NCI-H345 (cell line): Measurements from ENCODE around the gene SH2D7.

Experiments
- DNase-seq: peaks from one replicate; lab custom pipeline; 2025; lab: John Stamatoyannopoulos, UW

Gene SH2D7

GRCh38 chr15:78061963-78062427 is 30.4 kb upstream of the SH2D7 start:
- DNase-seq = peak; percentile 29

DNA sequence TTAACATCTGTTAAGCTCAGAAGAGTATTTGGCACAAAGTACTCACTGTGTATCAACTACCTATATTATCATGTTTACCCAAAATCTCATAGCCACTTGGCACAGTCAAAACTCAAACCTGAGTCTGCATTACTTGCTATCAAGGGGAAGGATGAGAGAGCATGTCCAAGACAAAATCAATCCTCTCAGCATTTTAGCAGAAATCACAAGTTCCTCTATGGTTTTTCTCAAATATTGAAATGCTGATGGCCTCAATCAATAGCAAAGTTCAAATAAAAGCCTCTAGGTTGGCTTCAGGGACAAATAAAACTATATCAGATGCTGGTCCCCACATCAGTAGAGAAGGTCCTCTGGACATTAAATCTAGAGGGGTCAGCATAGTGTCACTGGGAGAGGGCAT is 29.1 kb upstream of the SH2D7 start:
- DNase-seq = no peak

GRCh38 chr15:78063970-78064385 is 28.4 kb upstream of the SH2D7 start:
- no peak for DNase-seq

GRCh38 chr15:78064544-78064943 is 27.8 kb upstream of the SH2D7 start:
- DNase-seq = no peak

GRCh38 chr15:78065284-78065872 is 27.0 kb upstream of the SH2D7 start:
- DNase-seq = no peak

DNA sequence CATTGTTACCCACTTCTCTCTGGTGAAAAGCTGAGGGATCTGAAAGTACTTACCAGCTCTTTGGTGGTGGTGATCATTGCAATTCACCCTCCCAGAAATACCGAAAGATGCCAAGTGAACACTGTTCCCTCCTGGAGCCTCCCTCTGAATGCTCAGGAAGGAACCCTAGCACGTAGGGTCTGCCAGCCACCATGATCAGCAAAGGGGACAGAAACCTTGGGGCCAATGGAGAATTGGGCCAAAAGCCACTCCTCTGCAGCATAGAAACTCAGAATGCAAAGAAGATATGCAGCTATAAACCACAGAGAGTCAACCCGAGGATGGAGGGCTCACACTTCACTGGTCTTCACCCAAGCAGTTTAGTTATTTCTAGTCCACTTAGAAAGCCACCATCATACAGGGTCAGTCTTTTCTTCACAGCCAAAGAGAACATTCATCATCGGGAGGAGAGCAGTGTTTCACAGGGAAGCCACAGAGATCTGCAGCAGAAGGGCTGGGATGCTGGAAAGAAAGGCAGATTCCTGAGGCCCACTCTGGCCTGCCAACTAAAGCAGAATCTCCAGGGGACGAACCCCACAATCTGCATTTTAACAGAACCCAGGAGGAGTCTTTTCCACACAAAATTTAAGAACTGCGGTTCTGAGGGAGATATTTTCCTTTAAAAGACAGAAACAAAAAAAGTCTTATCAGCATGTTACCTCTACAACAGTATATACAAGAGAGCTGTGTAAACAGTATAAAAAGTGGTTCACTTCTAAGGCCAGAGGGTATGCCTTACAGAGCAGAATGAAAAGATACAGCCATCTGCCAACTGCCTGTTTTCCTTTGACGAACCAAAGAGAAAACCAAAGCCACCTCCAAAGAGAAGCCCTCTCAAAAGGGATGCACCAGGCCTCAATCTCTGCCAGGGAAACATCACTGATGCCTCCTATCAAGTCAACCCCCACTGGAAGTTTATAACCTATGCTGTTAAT is 26.1 kb upstream of the SH2D7 start:
- peak; percentile 5 for DNase-seq

DNA sequence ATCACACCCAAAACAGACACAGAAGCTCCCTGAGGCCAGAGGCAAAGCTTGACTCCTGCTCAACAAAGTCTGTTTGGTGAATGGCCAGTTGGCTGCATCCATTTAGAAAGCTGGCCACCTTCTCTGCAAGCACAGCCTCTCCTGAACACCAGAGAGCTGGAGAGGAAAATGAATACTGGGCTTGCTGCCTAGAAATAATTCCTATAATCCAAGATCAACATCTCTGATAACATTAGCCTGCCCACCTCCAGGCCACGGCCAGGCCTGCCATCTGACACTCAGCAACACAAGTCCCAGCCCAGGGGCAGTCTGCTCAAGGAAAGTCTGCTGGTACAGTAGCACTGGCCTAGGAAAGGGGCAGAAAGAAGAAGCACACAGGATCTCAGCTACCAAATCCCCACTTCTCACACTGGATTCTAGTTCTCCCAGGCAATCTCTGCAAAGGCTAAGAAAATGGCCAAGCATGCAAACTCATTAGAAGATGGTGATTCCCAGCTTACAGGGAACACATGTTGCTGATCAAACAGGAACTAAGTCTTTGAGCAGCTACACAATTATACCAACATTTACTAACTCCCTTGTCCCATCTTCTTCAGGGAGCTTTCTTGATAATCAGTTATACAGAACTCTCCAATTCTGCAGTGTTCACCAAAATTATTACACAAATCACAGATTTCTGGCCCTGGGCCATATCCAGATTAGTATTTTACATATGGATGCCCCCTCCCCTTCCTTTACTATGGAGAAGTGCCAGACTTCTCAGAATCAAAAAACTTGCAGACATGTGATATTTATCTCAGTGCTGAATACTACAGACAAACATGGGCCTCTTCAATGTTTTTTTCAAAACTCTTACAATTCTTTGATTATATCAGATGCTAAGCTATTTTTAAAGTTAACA is 24.8 kb upstream of the SH2D7 start:
- no peak for DNase-seq

DNA sequence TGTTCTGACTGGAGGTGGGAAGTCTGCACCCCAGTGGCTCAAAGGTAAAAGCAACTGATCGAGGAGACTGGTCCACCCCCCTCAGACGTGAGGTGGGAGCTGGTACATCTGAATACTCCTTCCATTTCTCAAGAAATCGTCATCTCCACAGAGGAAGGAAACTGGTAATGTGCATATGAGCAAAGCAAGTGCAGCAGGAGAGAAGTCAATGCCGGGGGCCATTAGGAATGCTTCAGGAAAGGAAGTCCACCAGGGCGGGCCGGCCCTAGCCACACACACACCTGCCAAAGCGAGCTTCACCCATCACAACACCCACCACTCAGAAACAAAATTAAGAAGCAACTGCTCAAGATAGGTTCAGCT is 23.3 kb upstream of the SH2D7 start:
- no peak for DNase-seq

DNA sequence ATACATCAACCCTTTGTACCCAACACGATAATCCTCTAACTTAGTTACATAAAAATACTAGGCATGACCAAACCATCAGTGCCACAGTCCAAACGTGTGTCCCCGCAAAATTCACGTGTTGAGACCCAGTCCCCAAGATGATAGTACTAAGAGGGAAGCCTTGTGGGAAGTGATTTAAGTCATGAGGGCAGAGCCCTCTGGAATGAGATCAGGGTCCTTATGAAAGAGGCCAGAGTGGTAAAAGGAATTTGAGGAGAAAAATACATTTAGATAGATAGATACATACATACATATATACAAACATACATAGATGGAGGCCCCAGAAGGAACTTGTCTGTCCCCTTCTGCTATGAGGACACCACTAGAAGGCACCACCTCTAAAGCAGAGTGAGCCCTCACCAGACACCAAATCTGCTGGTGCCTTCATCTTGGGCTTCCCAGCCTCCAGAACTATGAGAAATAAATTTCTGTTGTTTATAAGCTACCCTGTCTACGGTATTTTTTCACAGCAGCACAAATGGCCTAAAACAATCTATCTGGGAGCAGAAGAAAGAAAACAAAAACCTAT is 22.8 kb upstream of the SH2D7 start:
- no peak for DNase-seq

- no peak for DNase-seq
Measured at GRCh38 chr15:78070049-78070700, 22.2 kb upstream of the SH2D7 start.

- DNase-seq = no peak
Measured at GRCh38 chr15:78071383-78071782, 21.0 kb upstream of the SH2D7 start.

DNA sequence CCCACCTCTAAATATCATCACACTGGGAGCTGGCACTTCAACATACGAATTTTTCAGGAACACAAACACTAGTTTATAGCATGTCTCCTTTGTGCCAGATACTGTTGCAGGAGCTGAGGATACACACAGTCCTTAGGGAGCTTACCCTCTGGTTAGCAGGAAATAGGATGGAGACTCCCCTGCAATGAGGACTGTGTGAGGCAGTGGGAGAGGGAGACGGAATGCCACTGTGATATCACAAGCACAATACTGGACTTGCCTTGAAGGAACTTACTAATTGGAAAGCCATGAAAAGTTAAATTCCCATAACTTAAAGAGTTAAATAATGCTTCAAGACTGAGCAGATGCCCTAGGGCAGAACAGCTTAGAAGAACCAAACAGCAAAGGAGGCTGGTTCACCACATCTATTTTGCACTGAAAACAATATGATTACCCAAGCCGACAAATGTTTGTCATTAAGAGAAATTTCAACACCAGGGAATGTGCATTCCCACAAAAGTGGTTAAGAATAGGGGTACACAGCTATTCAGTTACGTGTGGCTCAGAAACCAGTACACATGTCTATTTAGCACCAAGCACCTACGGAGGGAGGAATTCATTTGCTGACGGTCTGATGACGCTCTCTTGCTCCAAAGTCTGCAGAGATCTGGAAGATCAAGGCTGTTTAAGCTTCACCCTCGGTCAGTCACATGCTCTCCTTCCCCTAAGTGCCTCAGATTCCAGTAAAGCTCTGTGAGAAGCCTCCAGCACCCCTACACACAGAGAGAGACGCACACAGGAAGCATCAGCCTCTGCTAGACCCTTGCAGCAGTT is 20.1 kb upstream of the SH2D7 start:
- no peak for DNase-seq

DNA sequence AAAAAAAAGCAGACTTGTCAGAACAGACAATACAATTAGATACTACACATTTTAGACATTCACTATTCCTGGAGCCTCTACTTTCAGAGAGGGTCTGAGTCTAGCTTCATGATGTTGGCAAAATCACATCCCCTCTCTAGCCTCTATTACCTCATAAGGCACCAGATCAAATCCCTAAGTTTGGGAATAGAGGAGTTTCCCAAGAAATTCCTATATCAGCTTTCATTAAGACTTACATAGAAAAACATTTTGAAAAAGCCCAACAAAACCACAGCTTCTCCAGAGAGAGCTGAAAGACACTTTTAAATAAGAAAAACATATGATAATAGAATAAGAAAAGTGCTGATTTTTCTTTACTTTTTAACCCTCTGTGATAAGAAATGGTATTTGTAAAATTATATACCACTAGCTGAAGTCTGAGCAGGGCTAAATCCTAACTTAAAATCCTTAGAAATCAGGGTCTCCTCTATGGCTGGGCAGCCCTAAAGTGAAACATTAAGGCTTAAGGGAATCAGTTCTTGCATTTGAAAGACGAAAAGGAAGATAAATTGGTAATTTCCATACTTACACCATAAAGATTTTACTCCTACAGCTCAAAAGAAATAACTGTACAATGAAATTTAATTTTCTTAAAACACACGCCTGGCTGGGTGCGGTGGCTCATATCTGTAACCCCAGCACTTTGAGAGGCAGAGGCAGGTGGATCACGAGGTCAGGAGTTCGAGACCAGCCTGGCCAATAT is 19.1 kb upstream of the SH2D7 start:
- DNase-seq = no peak

DNA sequence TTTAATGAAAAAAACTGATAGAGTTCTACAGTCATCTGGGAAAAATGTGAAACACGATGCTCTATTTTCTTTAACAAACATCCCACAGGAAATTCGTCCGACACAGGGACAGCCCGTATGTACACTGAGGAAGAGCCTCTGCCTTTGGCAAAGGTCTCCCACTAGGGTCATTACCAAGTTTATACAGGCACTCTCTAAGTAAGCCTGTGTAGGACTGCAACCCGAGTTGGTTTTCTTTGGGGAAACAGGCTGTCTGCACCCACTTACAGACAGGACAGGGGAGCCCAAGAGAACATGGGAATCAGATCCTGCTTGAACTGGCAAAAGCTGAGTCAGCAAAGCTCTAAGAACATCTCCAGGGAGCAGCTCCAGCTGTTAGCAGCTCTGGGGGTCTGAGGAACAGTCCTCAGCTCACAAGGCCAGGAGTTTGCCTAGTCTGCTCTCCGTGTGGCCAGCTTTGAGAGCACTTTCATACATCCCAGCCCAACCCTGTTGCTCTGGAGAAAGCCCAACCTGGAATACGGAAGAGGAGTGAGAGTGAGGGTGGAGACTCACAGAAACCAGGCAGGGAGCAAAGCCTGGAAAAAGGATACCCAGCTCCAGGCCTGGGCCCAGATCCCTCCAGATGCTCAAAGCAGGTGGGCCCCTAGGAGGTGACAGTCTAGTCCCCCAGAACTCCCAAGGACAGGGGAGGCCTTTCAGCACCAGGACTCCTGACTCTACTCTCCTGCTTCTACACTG is 16.7 kb upstream of the SH2D7 start:
- peak; percentile 55 for DNase-seq

GRCh38 chr15:78076231-78077052 is 15.9 kb upstream of the SH2D7 start:
- DNase-seq = no peak

DNA sequence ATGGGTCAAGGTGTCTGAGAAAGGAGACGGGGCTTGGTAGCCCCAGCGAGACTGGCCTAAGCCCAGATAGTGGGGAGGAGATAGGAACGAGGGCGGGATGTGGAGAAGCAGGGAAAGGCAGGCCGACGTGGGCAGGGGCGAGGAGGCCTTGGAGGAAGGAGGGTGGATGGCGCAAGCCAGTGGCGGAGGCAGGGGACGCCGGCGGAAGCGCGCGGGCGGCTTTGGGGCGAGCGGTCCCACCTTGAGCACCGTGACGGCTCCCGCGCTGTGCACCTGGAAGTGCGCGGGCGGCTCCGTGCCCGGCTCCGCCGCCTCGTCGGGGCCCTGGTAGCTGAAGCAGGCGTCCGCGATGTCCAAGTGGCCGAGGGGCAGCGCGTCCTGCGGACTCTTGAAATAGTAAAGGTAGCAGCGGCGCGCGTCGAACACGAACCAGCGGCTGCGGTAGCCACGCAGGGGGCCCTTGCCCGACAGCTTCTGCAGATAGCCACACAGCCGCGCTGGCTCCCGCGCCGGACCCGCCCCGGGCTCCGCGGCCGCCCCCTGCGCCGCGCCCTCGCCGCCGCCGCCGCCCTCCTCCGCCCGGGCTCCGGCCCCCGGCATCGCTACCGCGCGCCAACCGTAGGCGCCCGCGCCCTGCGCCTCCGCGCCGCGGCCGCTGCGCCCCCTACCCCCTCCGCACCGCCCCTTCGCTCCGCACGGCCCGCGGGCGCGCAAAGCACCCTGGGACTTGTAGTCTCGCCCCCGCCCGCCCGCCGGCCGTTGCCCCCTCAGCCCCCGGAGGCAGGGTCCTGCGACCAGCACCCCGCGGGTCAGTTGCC is 15.1 kb upstream of the SH2D7 start, which contains the start of gene TBC1D2B:
Gene TBC1D2B, minus strand, starts transcription at position 659 of the 818 bp plus-strand sequence. Its CDS starts 59 bp downstream, at position 600.
- peak; percentile 72 for DNase-seq

DNA sequence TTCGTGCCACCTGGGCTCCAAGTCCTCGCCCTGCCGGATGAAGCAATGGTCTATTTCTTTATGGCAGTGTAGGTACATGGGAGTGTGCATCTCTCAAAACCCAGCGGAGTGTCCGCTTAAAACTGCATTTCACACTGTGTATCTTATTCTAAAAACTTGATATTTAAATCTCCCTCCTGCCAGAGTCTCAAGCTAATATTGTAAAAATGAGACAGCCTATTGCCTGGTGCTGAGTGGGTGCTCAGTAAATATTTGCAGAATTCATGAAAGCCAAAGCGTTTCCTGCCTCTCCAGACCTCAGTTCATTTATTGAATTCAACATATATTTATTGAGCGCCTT is 14.5 kb upstream of the SH2D7 start:
- no peak for DNase-seq
